Thoracic aorta (tissue), 2 donors: ENCODE measurements around the gene SERINC3. TPM values are rescaled to one million over a fixed set of nuclear protein-coding genes. Genes with fewer than 3 reads are reported as not detected.
A peak's percentile ranks its signal among the peaks of the same experiment; 100 is the strongest.

Source experiments
- ATAC-seq: fragments of 150-250 bp; one replicate; pipeline ENCODE4 v1.8.0; 2017; ENCODE audit warnings: low read depth; ENCODE audit not compliant: insufficient number of reproducible peaks, low FRiP score
- DNase-seq: peaks from one replicate; pipeline ENCODE4 v3.0.0-alpha.2; 2020; ENCODE audit warnings: low spot score
- H3K27ac ChIP-seq, 2 donors: fragments of 200-600 bp; sonication (generic); 1 replicate in 1 of 2; 2 replicates in 1 of 2; pipeline ENCODE4 v1.5.1; 2016; ENCODE audit warnings: mild to moderate bottlenecking in 2 of 2, moderate library complexity in 2 of 2
- H3K27me3 ChIP-seq: fragments of 200-600 bp; sonication (generic); replicated peaks from 2 replicates; pipeline ENCODE4 v1.6.0; 2016; ENCODE audit warnings: mild to moderate bottlenecking; ENCODE audit not compliant: insufficient read depth
- H3K36me3 ChIP-seq: fragments of 200-600 bp; sonication (generic); one replicate; pipeline ENCODE4 v1.5.1; 2016
- H3K4me1 ChIP-seq, 2 donors: fragments of 200-600 bp; sonication (generic); 1 replicate in 1 of 2; 2 replicates in 1 of 2; pipeline versions ENCODE4 v1.5.1 to v1.6.0; 2016; ENCODE audit warnings: low read depth in 2 of 2, mild to moderate bottlenecking in 1 of 2; ENCODE audit not compliant: control insufficient read depth in 1 of 2
- H3K4me3 ChIP-seq: fragments of 200-600 bp; sonication (generic); 2 replicates; pipeline ENCODE4 v1.5.1; 2016; ENCODE audit warnings: mild to moderate bottlenecking
- H3K9me3 ChIP-seq: fragments of 200-600 bp; sonication (generic); 2 replicates; pipeline ENCODE4 v1.5.1; 2016
- total RNA-seq, 2 donors: library from RNA; depleted of rRNA; stranded (reverse); fragments of >200 nt; gene quantifications; one replicate each; pipeline versions ENCODE4 v1.1.0 to v1.2.3, GENCODE V29; 2016
- TF ChIP-seq, protein P1 (sequence below): fragments of 200-600 bp; sonication (generic); IDR thresholded peaks from one replicate; pipeline ENCODE4 v1.5.1; 2019; ENCODE audit warnings: antibody characterized with exemption

Gene SERINC3
- total RNA-seq, 2 donors from 2014 or later = 98.9 to 109 TPM

- TF ChIP-seq, protein P1, sequence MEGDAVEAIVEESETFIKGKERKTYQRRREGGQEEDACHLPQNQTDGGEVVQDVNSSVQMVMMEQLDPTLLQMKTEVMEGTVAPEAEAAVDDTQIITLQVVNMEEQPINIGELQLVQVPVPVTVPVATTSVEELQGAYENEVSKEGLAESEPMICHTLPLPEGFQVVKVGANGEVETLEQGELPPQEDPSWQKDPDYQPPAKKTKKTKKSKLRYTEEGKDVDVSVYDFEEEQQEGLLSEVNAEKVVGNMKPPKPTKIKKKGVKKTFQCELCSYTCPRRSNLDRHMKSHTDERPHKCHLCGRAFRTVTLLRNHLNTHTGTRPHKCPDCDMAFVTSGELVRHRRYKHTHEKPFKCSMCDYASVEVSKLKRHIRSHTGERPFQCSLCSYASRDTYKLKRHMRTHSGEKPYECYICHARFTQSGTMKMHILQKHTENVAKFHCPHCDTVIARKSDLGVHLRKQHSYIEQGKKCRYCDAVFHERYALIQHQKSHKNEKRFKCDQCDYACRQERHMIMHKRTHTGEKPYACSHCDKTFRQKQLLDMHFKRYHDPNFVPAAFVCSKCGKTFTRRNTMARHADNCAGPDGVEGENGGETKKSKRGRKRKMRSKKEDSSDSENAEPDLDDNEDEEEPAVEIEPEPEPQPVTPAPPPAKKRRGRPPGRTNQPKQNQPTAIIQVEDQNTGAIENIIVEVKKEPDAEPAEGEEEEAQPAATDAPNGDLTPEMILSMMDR = no peak
- peaks cover 24 to 26% of the 10 kb centered on the region in 2 donors for H3K4me1 ChIP-seq
- no peaks in the 10 kb centered on the region for H3K9me3 ChIP-seq
- no peaks in the 10 kb centered on the region for H3K27me3 ChIP-seq
- H3K27ac ChIP-seq = peak overlapping the region; percentile 18 to 52
- ATAC-seq = no peak
- no peak overlapping the region for H3K4me3 ChIP-seq
- H3K36me3 ChIP-seq = peaks cover 40% of the 10 kb centered on the region
- no peak for DNase-seq
These were observed 30.1 kb downstream of the SERINC3 start for GRCh38 chr20:44491635-44492395.

- H3K36me3 ChIP-seq = peaks cover 28% of the 10 kb centered on the region
These were observed 31.9 kb downstream of the SERINC3 start for GRCh38 chr20:44489931-44490330.

GRCh38 chr20:44489223-44489622 lies 32.6 kb downstream of the SERINC3 start:
- Histone ChIP-seq H3K27ac (no peak overlapping the region), H3K36me3 (peaks cover 29% of the 10 kb centered on the region), H3K27me3 (no peaks in the 10 kb centered on the region), H3K9me3 (no peaks in the 10 kb centered on the region), H3K4me1 (peaks cover 11 to 13% of the 10 kb centered on the region in 2 donors), H3K4me3 (no peak overlapping the region)
- ATAC-seq (no peak), DNase-seq (no peak)
- TF ChIP-seq, protein P1 = no peak

More at GRCh38 chr20:44489931-44490330, 31.9 kb downstream of the SERINC3 start:
- ATAC-seq = no peak
- Histone ChIP-seq H3K9me3 (no peaks in the 10 kb centered on the region), H3K4me3 (no peak overlapping the region), H3K4me1 (peaks cover 17 to 20% of the 10 kb centered on the region in 2 donors), H3K27ac (no peak overlapping the region), H3K27me3 (no peaks in the 10 kb centered on the region)
- TF ChIP-seq, protein P1 = no peak
- no peak for DNase-seq

DNA sequence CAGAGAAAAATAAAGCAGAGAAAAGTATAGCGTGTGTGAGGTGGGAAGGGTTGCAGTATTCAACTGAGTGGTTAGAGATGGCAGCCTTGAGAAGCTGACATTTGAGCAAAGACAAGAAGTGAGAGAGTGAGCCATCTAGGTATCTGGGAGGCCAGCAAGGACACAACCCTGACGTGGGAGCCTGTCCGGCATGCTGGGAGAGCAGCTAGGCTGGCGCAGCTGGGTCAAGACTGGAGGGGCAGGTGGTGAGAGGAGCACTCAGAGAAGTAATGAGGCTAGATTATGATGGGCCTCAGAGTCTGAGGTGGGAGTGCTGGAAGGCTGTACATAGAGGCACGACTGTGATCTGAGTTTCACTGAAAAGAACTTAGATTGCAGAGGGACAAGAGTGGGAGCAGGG lies 33.3 kb downstream of the SERINC3 start:
- ATAC-seq = no peak
- no peaks in the 10 kb centered on the region for H3K27me3 ChIP-seq
- DNase-seq = no peak
- TF ChIP-seq, protein P1 = no peak
- no peaks in the 10 kb centered on the region for H3K9me3 ChIP-seq
- H3K4me1 ChIP-seq = peaks cover 6 to 9% of the 10 kb centered on the region in 2 donors
- H3K4me3 ChIP-seq = no peak overlapping the region
- peaks cover 28% of the 10 kb centered on the region for H3K36me3 ChIP-seq
- H3K27ac ChIP-seq = no peak overlapping the region

GRCh38 chr20:44485830-44486198 lies 36.1 kb downstream of the SERINC3 start:
- H3K27ac ChIP-seq = no peak overlapping the region
- peaks cover 33% of the 10 kb centered on the region for H3K36me3 ChIP-seq
- no peaks in the 10 kb centered on the region for H3K27me3 ChIP-seq
- DNase-seq (no peak), ATAC-seq (no peak)
- H3K4me1 ChIP-seq = no peaks in the 10 kb centered on the region
- H3K9me3 ChIP-seq = no peaks in the 10 kb centered on the region
- no peak overlapping the region for H3K4me3 ChIP-seq
- TF ChIP-seq, protein P1 = no peak
